ENCODE measurements around the gene FSIP1.

Gene FSIP1

DNA sequence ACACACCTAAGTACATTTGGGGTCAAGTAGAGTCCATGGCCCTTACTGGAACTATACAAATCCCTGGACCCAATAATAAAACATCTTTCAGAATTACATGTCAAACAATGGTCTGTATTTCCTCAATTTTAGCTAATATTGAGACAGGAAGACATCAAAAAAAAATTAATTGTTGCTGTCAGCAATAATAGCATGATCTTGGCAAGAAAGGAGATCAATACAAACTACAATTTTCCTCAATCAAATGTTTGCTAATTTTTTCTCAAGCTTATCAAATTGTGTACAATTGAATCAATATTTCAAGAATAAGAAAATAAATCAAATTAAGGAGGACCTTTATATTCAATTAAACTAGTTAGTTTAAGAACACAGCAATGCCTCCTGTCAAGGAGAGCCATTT lies 62.6 kb downstream of the FSIP1 start:
- no peak for DNase-seq (ENCODE audit: low read depth)

DNA sequence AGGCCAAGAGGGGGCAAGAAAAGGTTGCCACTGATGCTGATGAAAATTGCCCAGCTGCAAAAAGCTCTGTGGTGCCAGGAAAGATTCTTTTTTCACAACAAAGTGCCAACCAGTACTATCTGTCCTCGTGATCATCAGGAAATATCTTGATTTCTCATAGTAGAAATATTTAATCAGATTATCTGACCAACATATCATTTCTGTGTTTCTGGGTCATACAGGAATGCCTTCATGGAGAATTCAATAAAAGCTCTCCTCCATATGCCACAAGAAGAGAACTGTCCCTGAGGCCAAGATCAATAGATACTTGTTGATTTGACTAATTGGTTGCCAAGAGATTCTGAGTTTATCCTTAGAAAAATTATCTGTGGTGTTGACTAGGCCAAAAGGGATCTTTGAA lies 63.5 kb downstream of the FSIP1 start:
- DNase-seq (ENCODE audit: low read depth): no peak

DNA sequence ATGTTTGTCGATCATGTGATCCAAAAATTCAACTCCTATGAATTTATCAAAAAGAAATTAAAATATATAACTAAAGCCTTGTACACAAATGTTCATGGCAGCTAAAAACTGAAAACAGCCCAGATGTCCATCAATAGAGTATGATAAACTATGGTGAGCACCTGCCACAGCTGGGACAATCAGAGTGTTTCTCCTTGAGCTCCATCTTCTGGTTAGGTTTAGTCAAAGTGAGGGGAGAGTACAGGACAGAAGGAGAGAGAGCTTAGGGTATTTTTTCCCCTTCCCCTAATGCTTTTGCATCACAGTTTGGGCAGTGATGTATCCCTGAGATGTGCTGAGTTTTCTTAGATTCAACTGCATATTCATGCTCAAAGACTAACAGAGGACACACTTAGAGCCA lies 65.5 kb downstream of the FSIP1 start:
- DNase-seq (ENCODE audit: low read depth): no peak

DNA sequence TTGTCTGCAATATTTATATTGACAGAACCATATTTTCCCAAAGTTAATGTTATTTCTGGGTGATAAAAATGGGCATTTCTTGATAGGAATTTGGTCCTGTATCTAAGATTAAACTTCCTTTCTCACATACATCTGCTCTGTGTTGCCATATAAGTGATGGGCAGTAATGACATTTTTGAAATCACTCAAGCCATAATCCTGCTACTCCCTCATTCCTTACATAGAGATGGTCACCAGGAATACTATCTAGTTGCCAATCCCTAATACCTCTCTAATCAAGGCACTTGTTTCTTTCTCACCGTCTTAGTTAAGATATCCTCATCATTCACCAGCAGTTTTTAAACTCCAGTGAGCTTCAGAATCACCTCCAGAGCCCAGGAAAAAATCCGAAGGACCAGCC lies 68.4 kb downstream of the FSIP1 start:
- no peak for DNase-seq (ENCODE audit: low read depth)

DNA sequence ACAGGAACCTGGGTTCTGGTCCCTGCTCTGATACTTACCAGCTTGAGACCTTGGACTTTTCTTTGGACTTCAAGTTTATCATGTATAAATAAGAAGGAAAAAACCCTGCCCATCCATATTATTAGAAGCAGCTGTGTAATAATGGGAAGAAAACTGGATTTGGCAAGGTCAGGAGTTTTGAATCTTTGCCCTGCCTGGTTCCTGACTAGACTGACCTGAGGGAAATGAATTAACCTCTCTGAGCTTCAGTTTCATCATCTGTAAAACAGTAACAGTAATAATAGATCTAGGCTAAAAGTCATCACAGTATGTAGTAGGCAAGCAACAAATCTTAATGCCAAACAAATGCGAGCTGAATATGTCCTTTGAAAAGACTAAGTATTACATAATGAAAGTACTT lies 68.8 kb downstream of the FSIP1 start:
- DNase-seq (ENCODE audit: low read depth): no peak

DNA sequence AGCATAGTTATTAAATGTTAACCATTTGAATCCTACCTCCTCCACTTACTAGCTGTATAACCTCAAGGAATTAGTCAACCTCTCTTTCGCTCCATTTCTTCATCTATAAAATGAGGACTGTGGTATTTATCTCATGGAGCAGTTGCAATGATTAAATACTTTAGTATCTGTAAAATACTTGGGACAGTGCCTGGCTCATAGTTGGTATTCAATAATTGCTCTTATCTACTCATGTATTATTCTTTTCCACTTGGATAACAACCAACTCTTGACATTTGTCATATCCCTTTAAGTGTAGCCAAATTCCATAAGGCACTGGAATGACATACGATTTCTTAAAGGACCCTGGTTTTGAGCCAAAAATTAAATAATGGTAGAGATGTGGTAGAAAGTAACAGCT lies 72.0 kb downstream of the FSIP1 start:
- peak; percentile 73 for DNase-seq (ENCODE audit: low read depth)

DNA sequence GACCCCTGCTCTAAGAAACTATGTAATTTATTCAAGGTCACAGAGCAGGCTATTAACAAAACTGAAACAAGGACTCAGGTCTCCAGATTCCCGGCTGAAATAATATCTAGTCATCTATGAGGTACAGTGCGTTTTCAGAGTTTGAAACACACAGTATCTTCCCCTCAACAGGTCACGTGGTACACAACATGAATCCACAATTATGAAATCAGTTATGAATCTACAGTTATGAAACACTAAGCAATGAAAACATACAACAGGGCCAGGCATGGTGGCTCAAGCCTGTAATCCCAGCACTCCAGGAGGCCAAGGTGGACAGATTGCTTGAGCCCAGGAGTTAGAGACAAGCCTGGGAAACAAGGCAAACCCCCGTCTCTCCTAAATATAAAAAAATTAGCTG lies 72.7 kb downstream of the FSIP1 start:
- DNase-seq (ENCODE audit: low read depth): no peak

DNA sequence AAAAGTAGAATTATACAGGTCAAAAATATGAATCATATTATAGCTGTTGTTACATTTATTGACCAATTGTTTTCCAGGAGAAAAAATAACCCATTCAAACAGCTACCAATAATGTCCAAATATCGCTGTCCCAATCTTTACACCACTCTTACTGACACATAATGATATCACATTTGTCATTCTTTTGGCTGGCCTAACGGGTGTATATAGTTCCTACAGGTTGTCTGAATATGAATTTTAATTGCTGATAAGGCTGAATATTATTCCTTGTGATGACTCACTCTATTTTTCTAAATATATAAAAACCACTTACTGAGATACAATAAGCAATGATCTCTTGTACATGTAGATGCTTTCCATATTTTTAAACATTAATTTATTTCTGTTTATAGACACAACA lies 76.4 kb downstream of the FSIP1 start:
- DNase-seq (ENCODE audit: low read depth): no peak

DNA sequence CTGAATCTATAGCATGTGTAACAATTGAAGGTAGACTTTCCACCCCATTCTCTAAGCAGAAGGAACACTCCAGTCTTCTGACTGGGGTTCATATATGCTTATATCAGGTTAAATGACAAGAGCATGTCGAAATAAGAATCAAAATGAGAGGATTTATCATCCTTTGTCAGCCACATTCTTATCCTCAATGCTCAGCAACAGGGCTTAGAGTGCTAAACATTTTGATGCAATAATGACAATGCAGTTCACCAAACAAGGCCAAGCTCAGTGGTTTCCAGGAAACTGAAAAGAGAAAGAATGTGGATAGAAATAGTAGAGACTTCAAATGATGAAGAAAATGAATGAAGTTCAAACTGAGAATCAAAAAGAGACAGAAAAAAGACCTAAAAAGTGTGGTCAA lies 78.0 kb downstream of the FSIP1 start:
- peak; percentile 70 for DNase-seq (ENCODE audit: low read depth)

DNA sequence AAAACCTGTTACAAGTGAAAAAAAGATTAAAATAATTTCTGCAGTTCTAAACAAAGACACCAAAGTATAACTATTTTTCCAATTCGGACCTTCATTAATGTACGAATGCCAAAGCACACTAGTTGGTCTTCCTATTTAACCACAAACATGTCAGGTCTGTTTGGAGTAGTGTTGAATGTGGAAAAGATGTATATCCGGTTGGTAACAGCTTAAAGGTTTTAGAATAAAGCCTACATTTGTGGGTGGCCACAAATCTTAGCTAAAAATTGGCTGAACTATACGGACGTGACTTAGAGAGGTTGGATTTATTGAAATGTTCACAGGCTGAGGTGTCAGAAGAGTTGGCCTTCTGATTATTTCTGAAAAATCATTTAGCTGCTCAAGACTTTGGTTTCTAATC lies 78.4 kb downstream of the FSIP1 start:
- no peak for DNase-seq (ENCODE audit: low read depth)

DNA sequence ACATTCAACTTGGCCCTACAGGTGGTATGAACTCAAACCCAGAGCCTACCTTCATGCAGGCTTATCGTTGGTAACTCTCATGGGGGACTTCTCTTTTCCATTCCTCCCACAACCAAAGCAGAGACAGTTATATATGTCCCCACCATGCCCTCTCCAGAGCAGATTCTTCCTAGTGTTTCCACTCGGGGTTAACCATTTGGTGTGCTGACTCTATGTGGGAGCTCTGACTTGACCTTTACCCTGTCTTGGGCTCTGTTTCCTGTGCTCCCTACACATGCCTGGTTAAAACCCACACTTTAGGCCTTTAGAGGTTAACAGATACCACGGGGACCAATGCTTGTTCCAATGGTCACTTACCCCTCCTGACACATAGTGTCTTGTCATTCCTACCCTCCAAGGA lies 80.7 kb downstream of the FSIP1 start:
- no peak for DNase-seq (ENCODE audit: low read depth)

DNA sequence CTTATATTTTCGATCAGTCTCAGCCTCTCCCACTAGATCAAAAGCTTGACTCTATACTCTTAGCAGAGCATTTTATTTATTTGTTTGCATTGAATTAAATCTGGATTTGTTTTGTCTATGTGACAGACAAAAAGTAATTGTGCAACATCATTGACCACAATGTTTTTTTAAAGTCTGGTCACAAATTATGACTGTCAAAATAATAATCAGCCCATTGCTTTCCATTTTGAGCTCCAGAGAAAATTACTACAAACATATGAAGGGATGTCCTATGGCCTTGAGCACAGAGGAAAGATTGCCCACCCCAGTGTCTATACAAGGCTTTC lies 82.3 kb downstream of the FSIP1 start:
- no peak for DNase-seq (ENCODE audit: low read depth)

DNA sequence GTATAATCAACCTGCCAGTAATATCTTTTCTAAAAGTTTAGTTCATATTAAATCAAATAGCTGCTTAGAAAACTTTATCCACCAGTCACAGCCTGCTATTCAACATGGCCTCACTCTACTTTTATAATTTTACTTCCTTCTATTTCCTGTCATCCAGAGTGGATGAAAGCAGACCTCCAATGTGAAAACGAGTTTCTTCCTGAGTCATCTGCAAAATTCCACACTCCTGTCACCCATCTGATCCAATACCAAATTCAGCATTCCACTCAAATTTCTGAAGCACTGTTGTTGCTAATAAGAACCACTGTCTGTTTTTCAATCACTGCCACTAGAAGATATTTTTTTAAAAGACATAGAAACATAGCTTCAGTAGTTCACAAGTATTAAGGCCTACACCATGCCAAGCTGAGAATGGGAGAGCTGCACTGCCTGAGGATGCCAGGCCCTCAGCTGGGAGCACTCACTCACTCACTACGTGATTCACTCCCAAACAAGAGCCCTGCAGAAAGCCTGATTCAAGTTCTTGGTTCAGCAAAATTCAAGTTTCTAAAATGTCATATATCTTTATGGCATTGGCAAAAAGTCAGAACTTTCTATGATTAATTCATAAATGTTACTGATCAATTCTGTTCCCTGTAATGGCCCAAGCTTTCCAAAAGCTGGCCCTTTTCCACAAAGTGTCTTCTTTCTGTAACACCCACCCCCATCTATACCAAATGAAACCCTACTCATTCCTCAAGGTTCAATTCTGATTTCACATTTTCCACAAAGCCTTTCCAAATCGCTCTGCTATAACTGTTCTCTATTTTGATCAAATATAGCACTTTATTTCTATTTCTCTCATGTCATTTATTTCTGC lies 82.9 kb downstream of the FSIP1 start:
- DNase-seq (ENCODE audit: low read depth): peak; percentile 45

DNA sequence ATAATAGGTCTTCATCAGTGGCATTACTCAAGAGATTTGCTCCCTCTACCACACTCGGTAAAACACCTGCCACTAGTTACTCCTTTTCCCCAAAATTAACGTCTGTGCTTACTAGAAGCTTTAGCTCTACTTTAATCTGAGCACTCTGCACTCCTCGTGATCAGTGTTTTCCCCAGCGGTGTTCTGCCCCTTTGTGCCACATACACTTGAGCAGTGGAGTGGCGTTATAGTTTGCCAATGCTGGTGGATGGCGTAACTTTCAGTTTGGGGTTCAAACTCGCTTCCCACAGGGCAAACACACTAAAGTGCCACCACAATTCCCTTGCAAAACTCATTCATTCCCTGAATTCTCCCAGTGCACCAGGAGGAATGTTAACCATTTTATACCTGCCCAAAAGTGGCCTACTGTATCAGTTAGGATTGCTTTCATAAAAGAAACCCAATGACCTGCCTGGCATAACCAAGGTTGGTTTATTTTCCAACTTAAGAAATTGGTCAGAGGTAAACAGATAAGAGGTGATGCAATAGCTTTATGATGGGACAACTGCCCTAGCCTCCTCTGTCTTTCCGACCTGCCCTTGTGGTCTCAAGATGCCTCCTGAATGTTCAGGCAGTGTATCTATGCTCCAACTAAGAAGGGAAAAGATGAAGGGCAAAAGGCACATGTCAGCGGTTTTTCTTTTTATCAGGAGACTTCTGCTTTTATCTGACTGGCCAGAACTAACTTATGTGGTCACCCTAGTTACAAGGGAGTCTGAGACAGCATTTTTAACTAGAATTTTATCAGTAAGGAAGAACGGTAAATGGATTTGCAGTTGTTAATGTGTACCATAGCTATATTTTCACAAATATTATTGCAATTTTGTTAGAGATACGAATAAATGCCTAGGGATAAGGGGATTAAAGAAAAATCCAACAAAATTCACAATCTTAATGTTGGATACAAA lies 83.9 kb downstream of the FSIP1 start:
- no peak for DNase-seq (ENCODE audit: low read depth)

DNA sequence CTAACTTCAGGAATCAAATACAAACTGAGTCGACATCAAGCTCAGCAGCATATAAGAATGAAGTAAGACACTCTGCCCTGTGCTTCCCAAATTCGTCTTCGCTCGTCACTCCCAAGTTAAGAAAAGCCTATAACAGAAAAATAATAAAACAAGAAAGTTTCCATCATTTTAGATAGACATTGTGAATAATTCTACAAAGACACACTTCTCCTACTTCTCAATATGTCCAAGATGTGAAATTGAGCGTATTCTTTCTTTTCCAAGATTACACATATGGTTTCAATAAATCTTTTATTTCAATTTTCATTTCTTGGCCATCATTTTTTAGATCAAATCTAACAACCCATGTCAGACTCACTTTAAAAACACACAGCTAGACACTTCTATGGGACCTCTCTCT lies 85.1 kb downstream of the FSIP1 start:
- DNase-seq (ENCODE audit: low read depth): no peak

DNA sequence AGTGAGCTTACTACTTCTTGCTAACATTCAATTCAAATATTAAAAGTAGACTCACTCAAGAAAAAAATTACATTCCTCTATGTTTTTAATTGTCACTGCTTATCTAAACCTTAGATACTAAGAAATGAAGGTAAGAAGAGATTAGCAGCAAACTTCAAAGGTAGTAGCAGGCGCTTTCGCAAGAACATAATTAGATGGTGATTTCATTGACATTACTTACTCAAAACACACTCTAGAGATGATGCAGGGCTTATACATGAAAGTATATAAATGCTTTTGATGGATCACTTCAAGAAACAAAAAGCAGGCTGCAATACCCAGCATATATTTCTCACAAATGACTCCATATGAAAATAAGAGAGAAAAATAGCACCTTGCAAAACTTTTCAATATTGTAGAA lies 86.8 kb downstream of the FSIP1 start:
- DNase-seq (ENCODE audit: low read depth): no peak

DNA sequence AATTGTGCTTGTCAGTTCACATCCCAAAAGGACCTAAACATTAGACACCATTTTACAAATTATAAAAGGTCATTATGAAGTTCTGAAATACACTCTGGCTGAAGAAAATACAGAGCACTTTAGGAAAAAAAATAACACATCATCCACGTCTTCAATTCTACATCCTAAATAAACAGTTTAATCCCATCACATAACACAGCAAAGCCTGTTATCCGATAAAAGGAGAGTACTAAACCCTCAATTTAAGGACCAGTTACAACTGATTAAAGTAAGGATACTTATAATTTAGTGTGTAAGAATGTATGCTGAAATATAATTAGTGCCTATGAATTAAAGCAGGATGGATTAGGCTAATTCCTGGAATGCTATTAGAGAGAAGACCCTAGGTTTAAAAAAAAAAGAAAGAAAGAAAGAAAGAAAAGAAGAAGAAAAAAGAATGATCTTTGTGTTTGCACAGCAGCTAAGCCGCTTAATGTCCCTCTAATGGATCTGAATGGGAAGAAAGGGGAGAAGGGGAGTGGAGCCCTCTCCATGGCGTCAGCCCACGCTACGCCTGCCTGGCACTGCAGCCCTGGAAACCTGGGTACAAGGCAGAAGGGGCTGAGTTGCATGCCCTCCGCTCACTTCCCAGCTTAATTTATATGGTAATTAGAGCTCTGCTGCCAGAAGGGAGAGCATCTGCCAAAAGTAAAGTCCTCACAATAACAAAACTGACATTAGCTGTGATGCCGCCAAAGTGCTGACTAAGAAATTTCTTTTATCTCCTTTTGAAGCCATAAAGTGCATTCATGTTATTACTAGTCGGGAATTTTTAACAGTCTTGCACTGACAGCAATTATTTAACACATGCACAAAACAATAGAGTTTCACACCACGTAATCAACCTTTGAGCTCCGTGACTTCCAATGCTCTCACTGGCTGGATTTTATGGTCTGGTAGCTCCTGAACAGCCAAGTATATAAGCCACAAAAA lies 90.0 kb downstream of the FSIP1 start:
- DNase-seq (ENCODE audit: low read depth): no peak

DNA sequence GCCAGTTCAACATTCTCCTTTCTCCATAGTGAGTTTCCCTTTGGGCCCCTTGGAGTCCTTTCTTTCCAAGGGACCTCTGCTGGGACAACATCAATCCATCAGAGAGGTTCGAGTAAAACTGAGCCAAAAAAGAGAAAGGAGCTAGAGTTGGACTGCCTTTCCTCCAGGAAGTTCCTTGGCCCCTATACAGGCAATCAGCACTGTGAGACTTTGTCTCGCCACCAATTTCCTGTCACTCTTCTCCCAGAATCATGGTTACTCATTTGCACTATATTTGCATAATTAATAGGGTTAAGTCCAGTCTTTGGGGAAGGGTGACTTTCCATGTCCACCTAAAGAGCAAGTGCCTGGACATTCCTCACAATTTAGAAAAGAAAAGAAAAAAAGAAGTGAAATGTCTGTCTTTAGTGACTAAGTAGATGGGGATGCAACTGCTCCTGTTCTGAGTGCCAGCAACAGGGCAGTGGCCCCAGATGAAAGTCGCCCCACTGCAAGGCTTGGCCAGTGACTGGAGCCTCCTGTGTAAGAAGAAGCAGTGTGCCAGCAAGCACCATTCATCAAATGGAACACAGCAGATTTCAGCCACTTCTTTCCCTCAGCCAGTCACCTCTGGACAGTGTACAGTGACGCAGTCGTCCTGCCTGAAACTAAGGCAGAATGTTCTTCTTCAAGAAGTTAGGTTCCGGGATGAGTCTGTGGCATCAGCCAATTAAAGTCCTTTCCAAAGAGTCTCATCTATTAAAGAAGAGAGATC lies 91.6 kb downstream of the FSIP1 start:
- peak; percentile 28 for DNase-seq (ENCODE audit: low read depth)

DNA sequence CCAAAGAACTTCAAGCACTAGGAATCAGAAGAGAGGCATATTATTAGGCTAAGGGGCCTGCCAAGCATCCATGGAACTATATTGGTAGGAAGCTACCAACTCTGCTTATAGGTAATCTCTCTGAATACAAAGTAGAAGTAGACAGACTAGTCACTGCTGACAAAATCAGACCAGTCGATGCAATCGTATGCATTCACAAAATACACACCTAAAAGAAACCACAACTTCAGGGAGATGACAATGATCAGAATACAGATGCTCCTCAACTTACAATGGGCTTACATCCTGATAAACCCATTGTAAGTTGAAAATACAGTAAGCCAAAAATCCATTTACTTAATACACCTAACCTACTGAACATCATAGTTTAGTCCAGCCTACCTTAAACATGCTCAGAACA lies 94.7 kb downstream of the FSIP1 start:
- no peak for DNase-seq (ENCODE audit: low read depth)

DNA sequence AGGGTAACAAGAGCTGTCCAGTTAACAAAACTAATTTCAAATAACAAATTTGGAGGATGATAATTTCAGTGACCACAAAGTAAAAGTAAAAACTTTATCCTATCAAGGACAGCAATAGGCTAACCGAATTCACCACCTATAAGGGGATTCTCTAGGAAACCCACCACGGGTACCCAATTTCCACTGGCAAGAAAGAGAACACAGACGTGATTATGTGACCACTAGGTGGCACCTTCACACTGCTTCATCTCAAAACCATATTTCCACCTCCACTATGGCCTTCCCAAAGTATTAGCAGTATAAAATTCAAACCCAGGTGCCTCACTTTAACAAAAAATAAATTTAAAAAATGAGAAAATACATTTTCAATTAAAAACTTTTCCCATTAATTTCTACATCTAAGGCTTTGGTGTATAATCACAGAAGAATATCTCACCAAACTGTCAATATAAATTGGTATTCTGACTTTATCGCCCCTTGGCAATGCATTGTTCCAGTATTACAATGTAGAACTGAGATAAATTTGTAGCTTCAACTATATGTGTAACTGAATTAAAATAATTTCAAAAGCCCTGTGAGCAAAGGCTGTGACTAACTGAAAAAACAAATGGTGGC lies 96.5 kb downstream of the FSIP1 start:
- DNase-seq (ENCODE audit: low read depth): peak; percentile 70

DNA sequence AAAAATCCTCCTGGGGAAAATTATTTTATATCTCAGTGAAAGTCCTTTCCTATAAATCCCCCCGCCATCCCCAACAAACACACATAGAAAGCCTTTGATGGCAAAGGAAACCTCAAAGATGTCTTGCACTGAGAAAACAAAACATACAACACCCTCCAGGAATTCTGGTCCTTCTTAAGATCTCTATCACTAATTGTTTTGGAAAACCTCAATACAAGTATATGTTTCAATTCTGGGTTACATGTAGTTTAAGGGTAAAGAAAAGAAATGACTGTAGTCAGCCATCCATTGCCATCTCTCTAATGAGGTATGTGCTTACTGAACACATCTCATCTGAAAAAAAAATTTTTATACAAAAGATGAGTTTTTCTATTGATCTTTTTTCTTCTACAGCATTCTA lies 97.3 kb downstream of the FSIP1 start:
- DNase-seq (ENCODE audit: low read depth): no peak
